HepG2 (cell line): Measurements from ENCODE around the gene ZMIZ1. TPM values are rescaled to one million over a fixed set of nuclear protein-coding genes. Genes with fewer than 3 reads are reported as not detected.
A peak's percentile ranks its signal among the peaks of the same experiment; 100 is the strongest.

Source experiments
- BCL6 ChIP-seq: IDR thresholded peaks from 2 replicates; pipeline ENCODE4 v1.6.1; 2016; ENCODE audit warnings: missing genetic modification reagents, missing compliant biosample characterization
- CREM ChIP-seq, 2 experiments: sonication (generic) in 1 of 2; formaldehyde crosslinking in 1 of 2; IDR thresholded peaks; 2 replicates each; pipeline versions ENCODE4 v1.4.0 to v1.6.1; 2016 to 2020; ENCODE audit warnings: antibody characterized with exemption in 1 of 2, mild to moderate bottlenecking in 1 of 2, missing genetic modification reagents in 1 of 2
- IRX3 ChIP-seq: sonication (generic); formaldehyde crosslinking; IDR thresholded peaks from 2 replicates; pipeline ENCODE4 v1.8.1; 2023; ENCODE audit warnings: mild to moderate bottlenecking, low read depth, missing genetic modification reagents, borderline replicate concordance
- KAT2B ChIP-seq: fragments of 150-350 bp; IDR thresholded peaks from 2 replicates; pipeline ENCODE4 v1.6.1; 2014; ENCODE audit warnings: low read depth, low read length, borderline replicate concordance
- KAT8 ChIP-seq: IDR thresholded peaks from 2 replicates; pipeline ENCODE4 v1.6.1; 2016; ENCODE audit warnings: missing genetic modification reagents, missing compliant biosample characterization
- MZF1 ChIP-seq: sonication (generic); formaldehyde crosslinking; IDR thresholded peaks from 2 replicates; pipeline ENCODE4 v1.8.1; 2023; ENCODE audit warnings: mild to moderate bottlenecking, missing genetic modification reagents, borderline replicate concordance
- NFYC ChIP-seq: IDR thresholded peaks from 2 replicates; pipeline ENCODE4 v1.6.1; 2016; ENCODE audit warnings: missing genetic modification reagents, missing compliant biosample characterization
- PHF8 ChIP-seq: sonication (generic); formaldehyde crosslinking; IDR thresholded peaks from 2 replicates; pipeline ENCODE4 v1.5.0; 2020; ENCODE audit warnings: missing genetic modification reagents
- SMAD9 ChIP-seq: sonication (generic); formaldehyde crosslinking; IDR thresholded peaks from 2 replicates; pipeline ENCODE4 v1.5.1; 2020; ENCODE audit warnings: mild to moderate bottlenecking, missing genetic modification reagents
- SOX5 ChIP-seq: IDR thresholded peaks from 2 replicates; pipeline ENCODE4 v1.6.1; 2016; ENCODE audit warnings: borderline replicate concordance
- SP2 ChIP-seq: sonication (generic); formaldehyde crosslinking; IDR thresholded peaks from 2 replicates; pipeline ENCODE4 v1.5.1; 2020; ENCODE audit warnings: mild to moderate bottlenecking, missing genetic modification reagents
- SP5 ChIP-seq: IDR thresholded peaks from 2 replicates; pipeline ENCODE4 v1.6.1; 2016; ENCODE audit warnings: low read depth, borderline replicate concordance
- TARDBP ChIP-seq: sonication (generic); formaldehyde crosslinking; IDR thresholded peaks from 2 replicates; pipeline ENCODE4 v1.8.0; 2022; ENCODE audit warnings: mild to moderate bottlenecking, missing genetic modification reagents
- ZBTB34 ChIP-seq: sonication (generic); formaldehyde crosslinking; IDR thresholded peaks from 2 replicates; pipeline ENCODE4 v1.8.0; 2022; ENCODE audit warnings: mild to moderate bottlenecking, missing genetic modification reagents
- ZNF251 ChIP-seq: sonication (generic); formaldehyde crosslinking; IDR thresholded peaks from 2 replicates; pipeline ENCODE4 v1.9.0; 2021; ENCODE audit warnings: mild to moderate bottlenecking, missing genetic modification reagents
- ZNF335 ChIP-seq: sonication (generic); formaldehyde crosslinking; IDR thresholded peaks from 2 replicates; pipeline ENCODE4 v1.4.0; 2020; ENCODE audit warnings: missing genetic modification reagents
- ZNF431 ChIP-seq: sonication (generic); formaldehyde crosslinking; IDR thresholded peaks from 2 replicates; pipeline ENCODE4 v1.9.0; 2022; ENCODE audit warnings: missing genetic modification reagents, low read depth, mild to moderate bottlenecking, borderline replicate concordance
- ZNF432 ChIP-seq: sonication (generic); formaldehyde crosslinking; IDR thresholded peaks from 2 replicates; pipeline ENCODE4 v1.5.0; 2020; ENCODE audit warnings: missing genetic modification reagents, mild to moderate bottlenecking, borderline replicate concordance
- ZNF616 ChIP-seq: sonication (generic); formaldehyde crosslinking; IDR thresholded peaks from 2 replicates; pipeline ENCODE4 v1.5.0; 2020; ENCODE audit warnings: low read depth, mild to moderate bottlenecking, missing genetic modification reagents
- ZNF740 ChIP-seq: sonication (generic); formaldehyde crosslinking; IDR thresholded peaks from 2 replicates; pipeline ENCODE4 v1.4.0; 2020; ENCODE audit warnings: missing genetic modification reagents
- ZNF784 ChIP-seq: sonication (generic); formaldehyde crosslinking; IDR thresholded peaks from 2 replicates; pipeline ENCODE4 v1.5.1; 2020; ENCODE audit warnings: missing genetic modification reagents, mild to moderate bottlenecking, borderline replicate concordance
- ZSCAN29 ChIP-seq: sonication (generic); formaldehyde crosslinking; conservative IDR thresholded peaks from 2 replicates; pipeline ENCODE4 v1.4.0; 2020; ENCODE audit warnings: mild to moderate bottlenecking, missing genetic modification reagents
- polyA plus RNA-seq, 8 experiments: library from polyadenylated mRNA; depleted of rRNA in 3 of 8; stranded (reverse) in 7 of 8; unstranded in 1 of 8; fragments of >200 nt; fragmentation: Illumina TruSeq in 4 of 8; extraction: Trizol in 4 of 8; gene quantifications; 2 replicates each; pipeline versions ENCODE4 v1.2.1 to v1.2.3, GENCODE V29; 2011 to 2016; ENCODE audit warnings: low read depth in 4 of 8, missing spikeins in 1 of 8, mixed read lengths in 1 of 8; ENCODE audit not compliant: insufficient read depth in 1 of 8
- total RNA-seq, 5 experiments: library from RNA; depleted of rRNA; stranded (reverse); fragments of >200 nt; fragmentation: Illumina TruSeq; extraction: Trizol; gene quantifications; 2 replicates each; pipeline ENCODE4 v1.2.3, GENCODE V29; 2016; ENCODE audit warnings: low read depth in 1 of 5
- TF ChIP-seq, protein P1 (sequence below): sonication (generic); formaldehyde crosslinking; IDR thresholded peaks from 2 replicates; pipeline ENCODE4 v1.5.0; 2020; ENCODE audit warnings: mild to moderate bottlenecking, missing genetic modification reagents
- TF ChIP-seq, protein P2 (sequence below): sonication (generic); formaldehyde crosslinking; IDR thresholded peaks from 2 replicates; pipeline ENCODE4 v1.5.0; 2020; ENCODE audit warnings: mild to moderate bottlenecking, missing genetic modification reagents

Gene ZMIZ1
- total and polyA plus RNA-seq, 2 of the 13 experiments (the other 11 are each of a cell fraction or from before 2014, with no cell fraction given): 5.3 to 10.2 TPM

DNA sequence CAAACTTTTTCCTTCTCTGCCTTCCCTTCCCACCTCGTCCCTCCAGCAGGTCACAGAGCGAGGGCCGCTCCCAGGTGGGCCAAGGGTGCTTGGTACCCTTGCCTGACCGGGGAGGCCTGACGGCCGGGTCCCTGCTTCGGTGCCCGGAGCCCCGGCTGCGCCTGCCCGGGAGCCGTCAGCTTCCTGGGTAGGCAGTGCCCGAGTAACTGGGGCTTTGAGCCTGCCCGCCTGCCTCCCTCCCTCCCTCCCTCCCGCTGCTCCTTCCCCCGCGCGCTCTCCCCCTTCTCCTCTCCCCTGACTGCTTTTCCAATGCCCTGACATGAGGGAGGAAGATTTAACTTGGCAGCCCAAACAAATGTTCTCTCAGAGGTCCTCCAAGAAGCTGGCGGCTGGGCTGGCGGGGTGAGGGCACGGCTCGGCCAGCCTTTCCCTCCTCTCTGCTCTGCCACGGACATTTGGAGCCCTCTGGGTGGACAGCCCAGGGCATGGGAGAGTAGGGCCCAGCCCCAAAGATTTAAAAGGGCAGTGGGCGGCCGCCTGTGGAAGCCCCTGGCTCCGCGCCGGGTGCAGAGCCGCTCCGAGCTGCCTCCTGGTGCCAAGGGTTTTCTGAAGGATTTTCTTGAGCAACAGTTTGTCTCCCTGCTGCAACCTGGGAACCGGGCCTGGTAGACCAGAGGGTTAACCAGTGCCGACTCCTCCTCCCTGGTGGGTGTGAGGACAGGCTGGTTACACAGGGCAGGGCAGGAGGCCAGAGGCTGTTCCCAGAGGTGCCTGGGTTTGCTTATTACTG lies 2.0 kb downstream of the ZMIZ1 start (continued):
- TF ChIP-seq MZF1 (CRISPR knock-in tag) (no peak), ZNF616 (CRISPR knock-in tag) (no peak), SMAD9 (CRISPR knock-in tag) (no peak), SP5 (CRISPR knock-in tag) (peak; percentile 63; the same call in 1 of the 2 replicates), CREM (IDR thresholded peaks at IDR 0.05) (no peak), CREM (CRISPR knock-in tag; IDR thresholded peaks at IDR 0.05) (no peak), ZNF335 (CRISPR knock-in tag) (peak; percentile 84), PHF8 (CRISPR knock-in tag) (peak; percentile 40), ZNF251 (CRISPR knock-in tag) (no peak), ZNF431 (no peak), KAT2B (no peak), ZSCAN29 (no peak), ZBTB34 (no peak), NFYC (CRISPR knock-in tag) (no peak), ZNF740 (no peak), ZNF784 (CRISPR knock-in tag) (no peak), KAT8 (CRISPR knock-in tag) (no peak; the same call in 1 of the 2 replicates), SP2 (CRISPR knock-in tag) (no peak), TARDBP (CRISPR knock-in tag) (no peak), BCL6 (CRISPR knock-in tag) (no peak; the same call in 1 of the 2 replicates), ZNF432 (CRISPR knock-in tag) (no peak), SOX5 (CRISPR knock-in tag) (no peak), IRX3 (CRISPR knock-in tag) (no peak)
- TF ChIP-seq, protein P1, sequence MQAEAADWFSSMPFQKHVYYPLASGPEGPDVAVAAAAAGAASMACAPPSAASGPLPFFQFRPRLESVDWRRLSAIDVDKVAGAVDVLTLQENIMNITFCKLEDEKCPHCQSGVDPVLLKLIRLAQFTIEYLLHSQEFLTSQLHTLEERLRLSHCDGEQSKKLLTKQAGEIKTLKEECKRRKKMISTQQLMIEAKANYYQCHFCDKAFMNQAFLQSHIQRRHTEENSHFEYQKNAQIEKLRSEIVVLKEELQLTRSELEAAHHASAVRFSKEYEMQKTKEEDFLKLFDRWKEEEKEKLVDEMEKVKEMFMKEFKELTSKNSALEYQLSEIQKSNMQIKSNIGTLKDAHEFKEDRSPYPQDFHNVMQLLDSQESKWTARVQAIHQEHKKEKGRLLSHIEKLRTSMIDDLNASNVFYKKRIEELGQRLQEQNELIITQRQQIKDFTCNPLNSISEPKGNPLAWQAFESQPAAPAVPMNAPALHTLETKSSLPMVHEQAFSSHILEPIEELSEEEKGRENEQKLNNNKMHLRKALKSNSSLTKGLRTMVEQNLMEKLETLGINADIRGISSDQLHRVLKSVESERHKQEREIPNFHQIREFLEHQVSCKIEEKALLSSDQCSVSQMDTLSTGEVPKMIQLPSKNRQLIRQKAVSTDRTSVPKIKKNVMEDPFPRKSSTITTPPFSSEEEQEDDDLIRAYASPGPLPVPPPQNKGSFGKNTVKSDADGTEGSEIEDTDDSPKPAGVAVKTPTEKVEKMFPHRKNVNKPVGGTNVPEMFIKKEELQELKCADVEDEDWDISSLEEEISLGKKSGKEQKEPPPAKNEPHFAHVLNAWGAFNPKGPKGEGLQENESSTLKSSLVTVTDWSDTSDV (CRISPR knock-in tag): no peak
- TF ChIP-seq, protein P2, sequence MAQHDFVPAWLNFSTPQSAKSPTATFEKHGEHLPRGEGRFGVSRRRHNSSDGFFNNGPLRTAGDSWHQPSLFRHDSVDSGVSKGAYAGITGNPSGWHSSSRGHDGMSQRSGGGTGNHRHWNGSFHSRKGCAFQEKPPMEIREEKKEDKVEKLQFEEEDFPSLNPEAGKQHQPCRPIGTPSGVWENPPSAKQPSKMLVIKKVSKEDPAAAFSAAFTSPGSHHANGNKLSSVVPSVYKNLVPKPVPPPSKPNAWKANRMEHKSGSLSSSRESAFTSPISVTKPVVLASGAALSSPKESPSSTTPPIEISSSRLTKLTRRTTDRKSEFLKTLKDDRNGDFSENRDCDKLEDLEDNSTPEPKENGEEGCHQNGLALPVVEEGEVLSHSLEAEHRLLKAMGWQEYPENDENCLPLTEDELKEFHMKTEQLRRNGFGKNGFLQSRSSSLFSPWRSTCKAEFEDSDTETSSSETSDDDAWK (CRISPR knock-in tag): no peak
